ENCODE data around the gene DACT1. TPM values are rescaled to one million over a fixed set of nuclear protein-coding genes. Genes with fewer than 3 reads are reported as not detected.

DACT1 gene
- total RNA-seq, 1 experiment from 2014 or later: 4.4 TPM

- peaks cover 14% of the 10 kb centered on the region for H3K4me1 ChIP-seq (ENCODE audit: insufficient read depth, low read length)
- no peak overlapping the region for H2AFZ ChIP-seq (ENCODE audit: low read length)
- H3K9me3 ChIP-seq (ENCODE audit: control insufficient read depth, low read depth, low read length): no peaks in the 10 kb centered on the region
- no peak overlapping the region for H2BK120ac ChIP-seq (ENCODE audit: low read depth, low read length, poor library complexity, severe bottlenecking)
- Mint-ChIP-seq H3K27ac (peak overlapping the region in 1 of 3 experiments; percentile 62; a peak in 2 of 7 replicates), H3K9me3 (no peaks in the 10 kb centered on the region; a peak in 2 of 5 replicates), H3K36me3 (ENCODE audit: insufficient read depth in 1 of 3, low read depth in 3 of 3) (no peaks in the 10 kb centered on the region; a peak in 1 of 7 replicates), H3K4me3 (peak overlapping the region in 1 of 2 experiments; percentile 36; a peak in 2 of 5 replicates), H3K4me1 (peaks cover 56 to 57% of the 10 kb centered on the region in 2 experiments), H3K27me3 (ENCODE audit: low read depth) (peaks cover 84% of the 10 kb centered on the region)
- no peaks in the 10 kb centered on the region for H4K20me1 ChIP-seq (ENCODE audit: control insufficient read depth, insufficient read depth, insufficient read length)
- H3K9ac ChIP-seq (ENCODE audit: extremely low read depth, insufficient read length, low read length): no peak overlapping the region
- no peak overlapping the region for H2AK5ac ChIP-seq (ENCODE audit: insufficient read length, low read length)
- H3K23ac ChIP-seq (ENCODE audit: insufficient read length, low read depth, low read length): no peak overlapping the region
- H3K27ac ChIP-seq (ENCODE audit: insufficient read length, low read depth, low read length): peak overlapping the region; percentile 75
- peaks cover 2% of the 10 kb centered on the region; the same call in 1 of the 2 replicates for H3K27me3 ChIP-seq (ENCODE audit: insufficient read depth, low read length)
- H3K4me2 ChIP-seq (ENCODE audit: insufficient read depth, insufficient read length, low read length): peak overlapping the region; percentile 9
- no peak overlapping the region for H4K8ac ChIP-seq (replicated peaks; ENCODE audit: insufficient read length, low read depth, low read length)
- H4K5ac ChIP-seq (ENCODE audit: insufficient read length, low read depth, low read length): no peak overlapping the region
- no peak overlapping the region for H2BK12ac ChIP-seq (ENCODE audit: insufficient read length, low read depth, low read length)
- no peak overlapping the region for H2BK15ac ChIP-seq (ENCODE audit: low read depth, low read length)
- no peak overlapping the region for H3K18ac ChIP-seq (ENCODE audit: insufficient read length, low read depth, low read length)
- no peak overlapping the region for H3K4ac ChIP-seq (ENCODE audit: low read depth, low read length)
- no CpG with 5 or more reads among the region's 5 CpGs for WGBS (ENCODE audit: extremely low coverage, insufficient read length, low lambda C conversion rate)
- H2BK20ac ChIP-seq (ENCODE audit: low read depth, low read length, poor library complexity, severe bottlenecking): no peak overlapping the region
- H3K79me1 ChIP-seq (ENCODE audit: insufficient read depth, low read depth, low read length, poor library complexity, severe bottlenecking): no peaks in the 10 kb centered on the region
- peaks cover 19% of the 10 kb centered on the region for H3K23me2 ChIP-seq (ENCODE audit: insufficient read length, low read depth, low read length, poor library complexity, severe bottlenecking)
- no peak for DNase-seq
- H2BK5ac ChIP-seq (ENCODE audit: insufficient read length, low read length): no peak overlapping the region
- TF ChIP-seq, protein P1, sequence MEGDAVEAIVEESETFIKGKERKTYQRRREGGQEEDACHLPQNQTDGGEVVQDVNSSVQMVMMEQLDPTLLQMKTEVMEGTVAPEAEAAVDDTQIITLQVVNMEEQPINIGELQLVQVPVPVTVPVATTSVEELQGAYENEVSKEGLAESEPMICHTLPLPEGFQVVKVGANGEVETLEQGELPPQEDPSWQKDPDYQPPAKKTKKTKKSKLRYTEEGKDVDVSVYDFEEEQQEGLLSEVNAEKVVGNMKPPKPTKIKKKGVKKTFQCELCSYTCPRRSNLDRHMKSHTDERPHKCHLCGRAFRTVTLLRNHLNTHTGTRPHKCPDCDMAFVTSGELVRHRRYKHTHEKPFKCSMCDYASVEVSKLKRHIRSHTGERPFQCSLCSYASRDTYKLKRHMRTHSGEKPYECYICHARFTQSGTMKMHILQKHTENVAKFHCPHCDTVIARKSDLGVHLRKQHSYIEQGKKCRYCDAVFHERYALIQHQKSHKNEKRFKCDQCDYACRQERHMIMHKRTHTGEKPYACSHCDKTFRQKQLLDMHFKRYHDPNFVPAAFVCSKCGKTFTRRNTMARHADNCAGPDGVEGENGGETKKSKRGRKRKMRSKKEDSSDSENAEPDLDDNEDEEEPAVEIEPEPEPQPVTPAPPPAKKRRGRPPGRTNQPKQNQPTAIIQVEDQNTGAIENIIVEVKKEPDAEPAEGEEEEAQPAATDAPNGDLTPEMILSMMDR (conservative IDR thresholded peaks at IDR 0.05): no peak
- H4K91ac ChIP-seq (ENCODE audit: insufficient read length, low read depth, low read length): no peak overlapping the region
- H3K79me2 ChIP-seq (ENCODE audit: insufficient read depth, low read length): peaks cover 7% of the 10 kb centered on the region; the same call in 1 of the 2 replicates
- no peak overlapping the region for H3K14ac ChIP-seq (ENCODE audit: insufficient read depth, low read length)
- no peak overlapping the region for H3T11ph ChIP-seq (ENCODE audit: low read length)
- no peak overlapping the region for H3K56ac ChIP-seq (ENCODE audit: insufficient read length, low read depth, low read length)
Measured at GRCh38 chr14:58634406-58635090, 3.2 kb upstream of the DACT1 start.
